GM23338 (cell line): ENCODE data around the gene SYT14. TPM values are rescaled to one million over a fixed set of nuclear protein-coding genes. Genes with fewer than 3 reads are reported as not detected.

ENCODE experiments used
- ATAC-seq: fragments of 200-7000 bp; cut with Tn5 transposase; 3 replicates; pipeline ENCODE4 v1.9.1; 2020
- DNase-seq: peaks from one replicate; pipeline ENCODE4 v3.0.0-alpha.2; 2015; ENCODE audit warnings: low spot score
- H2AFZ ChIP-seq: fragments of 200-600 bp; sonication (generic); 2 replicates; pipeline ENCODE4 v1.8.0; 2016; ENCODE audit warnings: antibody characterized with exemption, mild to moderate bottlenecking, moderate library complexity
- H3F3A ChIP-seq: fragments of 200-600 bp; sonication (generic); replicated peaks from 2 replicates; pipeline ENCODE4 v1.8.0; 2017; ENCODE audit warnings: antibody characterized with exemption, mixed run types, low read depth
- H3K27ac ChIP-seq: fragments of 200-600 bp; sonication (generic); 2 replicates; pipeline ENCODE4 v1.6.1; 2016; ENCODE audit warnings: low read depth
- H3K27me3 ChIP-seq: fragments of 200-600 bp; sonication (generic); 2 replicates; pipeline ENCODE4 v1.8.0; 2016; ENCODE audit warnings: mild to moderate bottlenecking, mixed run types, moderate library complexity; ENCODE audit not compliant: insufficient read depth
- H3K36me3 ChIP-seq: fragments of 200-600 bp; sonication (generic); 2 replicates; pipeline ENCODE4 v1.8.0; 2016; ENCODE audit warnings: mild to moderate bottlenecking; ENCODE audit not compliant: insufficient read depth
- H3K4me1 ChIP-seq: fragments of 200-600 bp; sonication (generic); 2 replicates; pipeline ENCODE4 v1.8.0; 2016; ENCODE audit warnings: mild to moderate bottlenecking, moderate library complexity; ENCODE audit not compliant: insufficient read depth
- H3K4me2 ChIP-seq: fragments of 200-600 bp; sonication (generic); 2 replicates; pipeline ENCODE4 v1.7.1; 2017; ENCODE audit warnings: mixed run types
- H3K4me3 ChIP-seq: fragments of 200-600 bp; sonication (generic); 2 replicates; pipeline ENCODE4 v1.6.1; 2016; ENCODE audit warnings: mixed run types
- H3K79me2 ChIP-seq: fragments of 200-600 bp; sonication (generic); replicated peaks from 2 replicates; pipeline ENCODE4 v1.8.0; 2017; ENCODE audit warnings: mild to moderate bottlenecking; ENCODE audit not compliant: insufficient read depth
- H3K9me2 ChIP-seq: fragments of 200-600 bp; sonication (generic); 2 replicates; pipeline ENCODE4 v1.8.0; 2017; ENCODE audit not compliant: insufficient read depth
- H4K20me1 ChIP-seq: fragments of 200-600 bp; sonication (generic); replicated peaks from 2 replicates; pipeline ENCODE4 v1.8.0; 2017; ENCODE audit warnings: mild to moderate bottlenecking; ENCODE audit not compliant: insufficient read depth
- H3K27ac Mint-ChIP-seq: 2 replicates; pipeline ENCODE4 v1.8.0; 2020; ENCODE audit warnings: inconsistent platforms, mild to moderate bottlenecking, moderate library complexity, mixed read lengths
- H3K27me3 Mint-ChIP-seq: 3 replicates; pipeline ENCODE4 v1.8.0; 2022; ENCODE audit warnings: low read depth, mild to moderate bottlenecking, moderate library complexity, mixed read lengths, inconsistent platforms; ENCODE audit not compliant: insufficient read depth, poor library complexity
- H3K36me3 Mint-ChIP-seq: 3 replicates; pipeline ENCODE4 v1.8.0; 2021; ENCODE audit warnings: low read depth, mild to moderate bottlenecking, inconsistent platforms, moderate library complexity, mixed read lengths
- H3K4me1 Mint-ChIP-seq: 3 replicates; pipeline ENCODE4 v1.8.0; 2020; ENCODE audit warnings: mild to moderate bottlenecking, inconsistent platforms, mixed read lengths
- H3K4me3 Mint-ChIP-seq: 3 replicates; pipeline ENCODE4 v1.8.0; 2021; ENCODE audit warnings: moderate library complexity, mild to moderate bottlenecking, inconsistent platforms, mixed read lengths
- H3K9me3 Mint-ChIP-seq: 3 replicates; pipeline ENCODE4 v1.8.0; 2020; ENCODE audit warnings: moderate library complexity, mild to moderate bottlenecking, inconsistent platforms, mixed read lengths
- CTCF ChIP-seq, 2 experiments: fragments of 200-600 bp in 1 of 2; sonication (generic) in 1 of 2; conservative IDR thresholded peaks; 2 replicates each; pipeline versions ENCODE4 v1.5.1 to v1.6.1; 2016 to 2017; ENCODE audit warnings: antibody characterized with exemption in 2 of 2, low read depth in 2 of 2, mild to moderate bottlenecking in 2 of 2, moderate library complexity in 1 of 2
- ETS1 ChIP-seq: IDR thresholded peaks from 2 replicates; pipeline ENCODE4 v1.6.1; 2016; ENCODE audit warnings: antibody characterized with exemption
- EZH2 ChIP-seq: fragments of 200-600 bp; sonication (generic); IDR thresholded peaks from one replicate; pipeline ENCODE4 v1.8.0; 2017; ENCODE audit warnings: antibody characterized with exemption, mild to moderate bottlenecking, low read depth; ENCODE audit not compliant: unreplicated experiment
- JUNB ChIP-seq: IDR thresholded peaks from one replicate; pipeline ENCODE4 v1.6.1; 2016; ENCODE audit warnings: antibody characterized with exemption; ENCODE audit not compliant: unreplicated experiment
- STAT1 ChIP-seq: IDR thresholded peaks from one replicate; pipeline ENCODE4 v1.6.1; 2016; ENCODE audit warnings: antibody characterized with exemption; ENCODE audit not compliant: unreplicated experiment
- ZNF114 ChIP-seq: fragments of 250-450 bp; sonication (Bioruptor Pico); IDR thresholded peaks from 2 replicates; pipeline ENCODE4 v1.5.0; 2020; ENCODE audit warnings: mild to moderate bottlenecking, moderate library complexity
- ZNF331 ChIP-seq: fragments of 250-450 bp; sonication (Bioruptor Pico); IDR thresholded peaks from 2 replicates; pipeline ENCODE4 v1.5.0; 2020; ENCODE audit warnings: low read depth, mild to moderate bottlenecking, moderate library complexity
- ZNF462 ChIP-seq: fragments of 250-450 bp; sonication (Bioruptor Pico); IDR thresholded peaks from 2 replicates; pipeline ENCODE4 v1.5.0; 2020; ENCODE audit warnings: mild to moderate bottlenecking, moderate library complexity
- polyA plus RNA-seq: library from polyadenylated mRNA; unstranded; fragments of >200 nt; fragmentation: Nextera tagmentation; extraction: Ambion mirVana; gene quantifications from 2 replicates; pipeline ENCODE4 v1.2.1, GENCODE V29; 2016
- total RNA-seq: library from RNA; depleted of rRNA; stranded (reverse); fragments of >200 nt; shearing (Covaris generic); gene quantifications from 2 replicates; pipeline ENCODE4 v1.2.3, GENCODE V29; 2014

The SYT14 gene
- total and polyA plus RNA-seq, 2 experiments from 2014 or later = 5.2 to 22.4 TPM

- TF ChIP-seq ZNF462 (CRISPR knock-in tag) (no peak), ETS1 (no peak)
These were observed 90.0 kb downstream of the SYT14 start (continued) for GRCh38 chr1:210027994-210028393.

- no peak overlapping the region for H2AFZ ChIP-seq
- no peak for ATAC-seq
- H3K27ac ChIP-seq = no peak overlapping the region
- H3K4me2 ChIP-seq = no peak overlapping the region
- no peaks in the 10 kb centered on the region for H3K36me3 ChIP-seq
- H3F3A ChIP-seq = no peaks in the 10 kb centered on the region
- no peaks in the 10 kb centered on the region for H3K4me1 Mint-ChIP-seq
- 0 out of 2 replicates have a peak, but pooled peaks cover 3% of the 10 kb centered on the region for H4K20me1 ChIP-seq
- H3K9me2 ChIP-seq = no peaks in the 10 kb centered on the region
- peaks cover 9% of the 10 kb centered on the region; the same call in 1 of the 3 replicates for H3K36me3 Mint-ChIP-seq
- no peak overlapping the region for H3K4me3 ChIP-seq
- H3K9me3 Mint-ChIP-seq = no peaks in the 10 kb centered on the region
- DNase-seq = no peak
- peaks cover 2% of the 10 kb centered on the region for H3K27me3 Mint-ChIP-seq
- H3K79me2 ChIP-seq = no peaks in the 10 kb centered on the region
- no peaks in the 10 kb centered on the region for H3K4me1 ChIP-seq
- no peak overlapping the region for H3K27ac Mint-ChIP-seq
- H3K27me3 ChIP-seq = no peaks in the 10 kb centered on the region
- H3K4me3 Mint-ChIP-seq = no peak overlapping the region
- TF ChIP-seq ZNF114 (CRISPR knock-in tag) = no peak
- TF ChIP-seq EZH2 = no peak
- no peak for TF ChIP-seq STAT1
- TF ChIP-seq CTCF (conservative IDR thresholded peaks at IDR 0.05; ENCODE audit: low read depth in 2 of 2) = no peak
- TF ChIP-seq JUNB = no peak
- no peak for TF ChIP-seq ZNF331
- TF ChIP-seq ETS1 = no peak
These were observed 93.5 kb downstream of the SYT14 start for GRCh38 chr1:210031473-210031872.
